Fibroblast of peridontal ligament (primary cell): ENCODE measurements around the gene ATP8A2.
A peak's percentile ranks its signal among the peaks of the same experiment; 100 is the strongest.
"Not testable (repeated sequence)": the region's sequence is repeated elsewhere in the genome, so short reads cannot be mapped to it uniquely, and the experiment has no call there.

ENCODE experiments used
- DNase-seq: peaks from one replicate; pipeline ENCODE4 v3.0.0-alpha.2; 2010; ENCODE audit errors: extremely low read depth

The ATP8A2 gene

DNA sequence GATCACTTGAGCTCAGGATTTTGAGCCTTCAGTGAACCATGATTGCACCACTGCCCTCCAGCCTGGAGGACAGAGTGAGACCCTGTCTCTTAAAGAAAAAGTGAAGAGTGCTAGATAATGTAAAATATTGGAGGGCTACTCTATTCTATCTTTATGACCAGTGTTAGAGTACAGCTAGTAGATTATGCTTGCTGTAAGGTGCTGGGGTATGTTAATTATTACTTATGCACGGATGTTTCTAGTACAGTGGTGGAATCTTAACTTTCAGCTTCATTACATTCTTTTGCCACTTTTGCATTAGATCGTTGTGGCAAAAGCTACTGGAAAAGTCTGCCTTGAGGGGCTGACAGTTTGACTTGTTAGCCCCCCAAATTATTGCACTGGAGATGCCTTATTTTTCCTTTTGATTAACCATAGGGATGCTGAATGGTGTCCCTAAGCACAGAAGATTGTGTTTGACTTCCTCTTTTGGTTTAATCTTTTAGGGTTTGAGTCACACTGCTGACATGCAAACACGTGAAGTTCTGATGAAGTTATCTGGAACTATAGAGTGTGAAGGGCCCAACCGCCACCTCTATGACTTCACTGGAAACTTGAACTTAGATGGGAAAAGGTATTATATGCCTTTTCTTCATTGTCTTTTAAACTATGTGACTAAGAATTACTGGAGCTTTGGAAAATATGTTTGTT is 169.8 kb downstream of the ATP8A2 start:
- no peak for DNase-seq

DNA sequence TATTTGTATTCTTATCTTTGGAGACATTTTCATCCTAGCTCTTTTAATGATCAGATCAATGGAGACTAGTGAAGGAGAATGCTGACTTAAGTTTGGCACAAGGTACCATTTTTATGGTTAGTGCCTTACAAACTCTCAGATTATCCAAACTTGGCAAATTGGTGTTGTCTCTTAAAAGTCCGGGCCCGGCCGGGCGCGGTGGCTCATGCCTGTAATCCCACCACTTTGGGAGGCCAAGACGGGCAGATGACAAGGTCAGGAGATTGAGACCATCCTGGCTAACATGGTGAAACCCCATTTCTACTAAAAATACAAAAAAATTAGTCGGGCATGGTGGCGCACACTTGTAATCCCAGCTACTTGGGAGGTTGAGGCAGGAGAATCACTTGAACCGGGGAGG is 177.2 kb downstream of the ATP8A2 start:
- not testable (repeated sequence) for DNase-seq

DNA sequence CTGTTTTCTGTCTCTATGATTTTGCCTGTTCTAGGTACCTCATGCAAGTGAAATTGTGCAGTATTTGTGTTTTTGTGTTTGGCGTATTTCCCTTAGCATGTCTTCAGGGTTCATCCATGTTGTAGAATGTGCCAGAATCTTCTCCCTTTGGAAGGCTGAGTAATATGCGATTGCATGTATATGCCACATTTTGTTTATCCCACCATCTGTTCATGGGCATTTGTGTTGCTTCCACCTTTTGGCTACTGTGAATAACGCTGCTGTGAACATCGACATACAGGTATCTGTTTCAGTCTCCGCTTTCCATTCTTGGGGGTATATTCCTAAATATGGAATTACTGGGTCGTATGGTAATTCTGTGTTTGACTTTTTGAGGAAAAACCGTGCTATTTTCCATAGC is 190.0 kb downstream of the ATP8A2 start:
- no peak for DNase-seq

GRCh38 chr13:25570185-25570584 is 198.4 kb downstream of the ATP8A2 start:
- no peak for DNase-seq

- DNase-seq, result no peak
Measured at GRCh38 chr13:25571237-25571636, 199.5 kb downstream of the ATP8A2 start.

GRCh38 chr13:25572171-25572570 is 200.4 kb downstream of the ATP8A2 start:
- not testable (repeated sequence) for DNase-seq

DNA sequence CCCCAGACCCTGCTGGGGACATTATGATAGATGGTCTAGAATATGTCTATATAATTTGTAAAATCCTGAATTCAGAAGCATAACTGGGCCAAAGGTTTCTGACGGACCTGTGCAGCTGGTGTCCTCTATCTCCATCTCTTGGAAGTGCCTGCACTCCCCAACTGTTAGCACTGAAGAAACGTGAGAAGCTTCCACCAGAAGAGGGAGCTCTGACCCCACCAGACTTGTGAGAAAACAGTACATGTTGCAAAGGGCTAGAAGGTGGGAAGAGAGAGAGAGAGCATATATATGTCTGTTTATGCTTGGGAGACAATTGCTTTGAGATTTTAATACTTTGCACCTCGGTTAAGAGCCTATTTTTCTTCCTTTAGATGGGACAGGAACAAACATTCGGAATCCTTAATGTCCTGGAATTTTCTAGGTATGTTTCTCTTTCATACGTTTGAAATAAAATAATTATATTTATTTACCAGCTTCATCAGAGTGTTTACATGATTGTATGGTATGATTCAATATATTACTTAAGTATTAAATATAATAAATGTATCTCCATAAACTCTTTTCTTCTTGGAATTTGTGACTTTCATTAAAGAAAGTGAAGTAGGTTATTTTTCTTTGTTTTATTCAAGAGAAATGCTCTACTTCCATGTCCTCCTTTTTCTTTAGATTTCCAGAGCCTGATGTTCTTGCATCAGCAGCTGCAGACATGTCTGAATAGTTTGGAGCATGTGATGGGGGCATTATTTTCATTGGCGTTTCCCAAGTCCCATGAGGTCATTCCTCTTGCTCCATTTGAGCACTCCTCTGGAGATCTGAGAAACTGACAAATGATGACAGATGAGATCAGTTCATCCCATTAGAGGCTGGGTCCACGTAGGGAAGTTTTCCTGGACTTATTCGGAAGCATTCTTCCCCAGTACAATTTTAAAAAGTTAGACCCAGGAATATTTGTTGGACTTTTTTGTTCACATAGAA is 202.9 kb downstream of the ATP8A2 start:
- peak; percentile 92 for DNase-seq

DNA sequence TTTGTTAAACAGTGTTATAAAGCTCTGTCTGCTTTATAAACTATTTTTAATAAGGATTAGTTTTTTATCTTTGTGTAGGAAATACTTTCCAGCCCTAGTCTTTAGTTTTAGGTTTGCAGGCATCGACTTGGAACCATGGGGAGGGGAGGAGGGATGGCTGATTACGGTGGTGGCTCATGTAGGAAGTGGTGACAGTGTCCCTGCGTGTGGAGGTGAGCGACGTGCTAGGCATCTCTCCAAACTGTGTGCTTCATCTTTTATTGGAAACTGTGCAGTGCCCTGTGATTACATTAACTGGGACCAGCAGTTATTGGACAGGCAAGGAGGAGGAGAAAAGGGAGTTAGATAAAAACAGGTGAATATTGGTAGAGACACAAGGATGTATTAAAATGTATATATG is 203.8 kb downstream of the ATP8A2 start:
- DNase-seq, result no peak

DNA sequence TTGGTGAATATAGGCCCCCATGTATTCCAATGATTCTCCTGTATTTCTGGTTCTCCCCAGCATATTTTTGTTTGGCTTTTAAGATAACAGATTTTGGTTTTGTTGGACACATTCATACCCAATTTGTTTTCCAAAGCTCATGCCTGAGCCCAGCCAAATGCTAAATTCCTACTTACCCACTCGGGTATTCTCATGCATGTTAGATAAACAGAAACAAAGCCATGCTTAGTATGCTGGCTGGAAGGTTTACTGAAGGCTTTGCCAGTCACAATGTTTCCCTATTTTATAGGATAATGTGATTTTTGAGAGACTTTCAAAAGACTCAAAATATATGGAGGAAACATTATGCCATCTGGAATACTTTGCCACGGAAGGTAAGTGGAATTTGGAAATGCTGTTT is 206.8 kb downstream of the ATP8A2 start:
- DNase-seq, result peak; percentile 1

GRCh38 chr13:25579221-25579620 is 207.4 kb downstream of the ATP8A2 start:
- DNase-seq, result no peak

GRCh38 chr13:25581351-25581750 is 209.6 kb downstream of the ATP8A2 start:
- DNase-seq, result no peak

- DNase-seq, result no peak
Measured at GRCh38 chr13:25584087-25584486, 212.3 kb downstream of the ATP8A2 start.

DNA sequence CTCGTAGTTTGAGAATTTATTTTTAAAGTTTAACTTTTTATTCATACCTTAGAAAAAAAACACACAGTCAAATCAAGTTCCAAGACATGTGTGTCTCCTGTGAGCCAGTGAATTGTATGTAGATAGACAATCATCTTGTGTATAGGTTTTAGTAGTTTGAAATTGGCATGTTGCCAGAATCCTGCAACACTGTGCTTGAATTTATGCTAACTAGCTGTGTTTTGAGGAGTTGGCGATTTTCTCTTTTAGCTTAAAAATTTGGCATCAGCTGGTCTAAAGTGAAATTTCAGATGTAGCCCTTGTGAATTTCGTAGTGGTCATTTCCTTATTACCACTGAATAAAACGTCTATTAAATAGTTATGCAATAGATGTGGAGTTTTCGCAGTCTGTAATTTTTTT is 213.2 kb downstream of the ATP8A2 start:
- peak; percentile 4 for DNase-seq

DNA sequence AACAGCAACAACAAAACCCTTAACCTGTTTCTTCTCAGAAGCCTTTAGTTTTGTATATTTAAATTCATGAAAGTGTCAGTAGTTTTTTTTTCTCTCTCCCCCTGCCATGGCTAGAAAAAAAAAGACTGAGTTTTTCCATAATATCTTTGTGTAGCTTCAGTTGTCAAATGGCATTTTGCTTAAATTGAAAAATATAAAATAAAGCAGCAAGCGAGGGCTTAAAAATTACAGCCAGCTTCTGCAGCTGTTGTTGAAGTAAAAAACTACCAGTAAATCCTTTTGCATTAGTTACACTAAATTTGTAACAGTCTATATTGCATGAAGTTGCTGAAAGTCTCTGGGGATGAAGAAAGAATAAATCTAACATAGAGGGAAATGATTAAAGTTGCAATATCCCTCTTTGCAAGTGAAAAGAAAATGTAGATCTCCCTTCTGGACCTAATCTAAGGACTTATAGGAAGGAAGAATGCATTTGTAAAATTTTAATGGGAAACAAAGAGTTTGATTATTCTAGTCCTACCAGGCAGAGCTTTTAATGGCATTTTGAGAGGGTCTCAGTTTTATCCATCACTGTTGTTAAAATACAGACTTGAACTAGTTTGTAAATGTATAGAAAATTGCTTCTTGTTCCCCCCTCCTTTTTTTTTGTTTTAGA is 215.7 kb downstream of the ATP8A2 start:
- no peak for DNase-seq

DNA sequence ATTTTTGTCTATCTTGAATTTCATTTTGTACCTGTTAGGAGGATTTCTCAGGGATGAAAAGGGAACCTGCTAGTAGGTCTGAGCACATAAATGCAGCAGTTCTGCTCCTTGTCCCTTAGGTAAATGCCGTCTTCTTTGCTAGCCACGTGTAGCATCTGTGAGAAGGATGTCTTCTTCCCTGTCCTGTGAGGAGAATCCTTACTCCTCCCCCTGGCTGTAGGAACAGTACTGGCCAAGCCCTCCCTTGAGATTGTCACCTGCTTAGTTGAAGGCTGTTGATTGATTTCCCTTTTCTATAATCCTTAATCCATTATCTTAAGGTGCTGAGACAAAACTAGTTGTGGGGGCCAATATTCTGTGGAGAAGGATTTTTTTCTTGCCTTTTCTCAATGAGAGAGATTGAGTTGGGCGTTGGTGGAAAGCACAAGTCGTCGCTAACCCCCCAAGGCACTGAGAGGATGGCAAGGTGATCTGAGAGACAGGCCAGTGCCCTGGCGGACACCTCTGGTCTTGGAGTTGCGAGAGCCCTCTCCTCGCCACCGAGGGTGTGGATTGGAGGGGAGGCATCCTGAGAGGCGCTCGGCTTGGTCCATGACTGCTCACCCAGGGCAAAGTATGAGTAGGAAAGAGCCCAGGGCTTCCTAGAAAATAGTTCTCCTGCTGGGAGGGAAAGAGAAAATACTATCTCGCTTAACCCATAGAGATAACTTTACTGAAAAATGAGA is 216.7 kb downstream of the ATP8A2 start:
- no peak for DNase-seq

DNA sequence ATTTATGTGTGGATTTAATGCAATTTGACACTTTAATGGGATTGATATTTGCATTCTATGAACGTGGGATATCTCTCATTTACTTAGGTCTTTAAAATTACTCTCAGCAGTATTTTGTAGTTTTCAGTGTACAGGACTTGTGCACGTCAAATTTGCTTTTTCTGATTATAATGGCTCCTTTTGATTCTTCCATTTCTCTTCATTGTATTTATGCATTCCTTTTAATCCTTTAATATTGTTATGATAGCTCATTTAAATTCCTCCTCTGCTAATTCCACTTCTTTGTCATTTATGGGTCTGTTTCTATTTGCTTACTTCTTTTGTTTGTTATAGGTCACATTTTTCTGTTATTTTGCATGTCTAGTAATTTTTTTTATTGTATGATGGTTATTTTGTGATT is 226.6 kb downstream of the ATP8A2 start:
- DNase-seq, result no peak

DNA sequence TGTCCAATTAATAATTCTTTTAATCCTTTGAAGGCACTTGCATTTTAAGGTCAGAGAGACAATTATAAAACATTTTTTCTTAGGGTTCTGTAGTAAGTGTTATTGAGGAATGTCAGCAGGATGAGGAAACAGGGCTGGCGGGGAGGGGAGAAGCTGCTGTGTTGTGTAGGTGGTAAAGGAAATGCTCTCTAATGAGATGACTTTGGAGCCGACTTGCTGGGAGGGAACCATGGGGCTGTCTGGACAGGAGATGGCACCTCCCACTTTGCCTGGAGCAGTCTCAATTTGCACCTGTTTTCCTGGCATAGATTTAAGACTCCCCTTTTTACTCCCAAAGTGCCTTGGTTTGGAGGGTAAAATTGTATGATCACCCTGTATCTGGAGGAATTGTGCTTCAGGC is 230.4 kb downstream of the ATP8A2 start:
- DNase-seq, result no peak

DNA sequence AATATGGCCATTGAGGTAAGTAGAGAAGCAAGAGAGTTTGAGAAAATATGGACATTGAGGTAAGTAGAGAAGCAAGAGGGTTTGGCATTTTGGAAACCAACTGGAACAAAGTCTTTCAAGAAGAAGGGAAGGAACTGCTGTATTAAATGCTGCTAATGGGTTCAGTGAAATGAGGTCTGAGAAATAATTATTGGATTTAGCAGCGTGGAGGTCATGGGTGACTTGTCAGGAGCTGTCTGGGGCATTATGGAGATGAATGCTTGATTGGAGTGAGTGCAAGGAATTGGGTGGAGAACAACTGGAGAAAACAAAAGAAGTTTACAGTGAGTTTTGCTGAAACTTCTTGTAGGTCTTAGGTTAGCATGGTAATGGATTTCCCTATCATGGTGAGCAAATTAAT is 232.3 kb downstream of the ATP8A2 start:
- no peak for DNase-seq

DNA sequence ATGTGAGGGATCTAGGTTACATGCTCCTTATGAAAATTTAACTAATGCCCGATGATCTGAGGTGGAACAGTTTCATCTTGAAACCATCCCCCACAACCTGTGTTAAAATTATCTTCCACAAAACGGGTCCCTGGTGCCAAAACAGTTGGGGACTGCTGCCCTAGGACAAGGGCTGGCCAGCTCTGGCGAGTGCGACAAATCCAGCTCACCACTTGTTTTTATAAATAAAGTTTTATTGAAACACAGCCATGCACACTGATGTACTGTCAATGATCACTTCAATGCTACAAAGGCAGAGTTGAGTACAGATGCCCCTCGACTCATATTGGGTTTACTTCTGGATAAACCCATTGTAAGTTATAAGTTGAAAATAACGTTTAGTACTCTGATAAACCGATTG is 235.3 kb downstream of the ATP8A2 start:
- DNase-seq, result no peak

DNA sequence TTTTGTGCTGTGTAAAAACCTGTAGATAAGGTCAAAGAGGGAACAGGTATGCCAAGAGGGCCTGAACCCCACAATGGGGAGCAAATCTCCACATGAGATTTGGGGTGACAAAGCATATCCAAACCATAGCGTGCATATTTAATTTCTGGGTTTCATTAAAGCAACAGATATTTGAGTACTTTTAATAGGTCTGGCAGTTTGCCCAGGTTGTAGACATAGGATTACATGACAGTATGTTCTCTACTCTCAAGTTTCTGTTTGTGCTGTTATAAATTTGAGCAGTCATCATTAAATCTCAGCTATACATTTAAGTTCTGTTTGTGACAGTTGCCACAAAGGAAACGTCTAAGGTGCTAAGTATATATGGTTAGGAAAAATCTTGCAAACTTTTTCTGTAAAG is 236.4 kb downstream of the ATP8A2 start:
- no peak for DNase-seq

- DNase-seq, result no peak
Measured at GRCh38 chr13:25616674-25617073, 244.9 kb downstream of the ATP8A2 start.

GRCh38 chr13:25619897-25620296 is 248.1 kb downstream of the ATP8A2 start:
- no peak for DNase-seq
